CD4-positive, alpha-beta T cell treated with Interleukin-6 at 100 ng/mL for 8 hours (primary cell): Measurements from ENCODE around the gene TMEM184B.
A peak's percentile ranks its signal among the peaks of the same experiment; 100 is the strongest.
"Not testable (repeated sequence)": the region's sequence is repeated elsewhere in the genome, so short reads cannot be mapped to it uniquely, and the experiment has no call there.

Experiments
- DNase-seq: peaks from one replicate; pipeline ENCODE4 v3.0.0-alpha.2; 2020; ENCODE audit warnings: mixed read lengths, low spot score

Gene TMEM184B

DNA sequence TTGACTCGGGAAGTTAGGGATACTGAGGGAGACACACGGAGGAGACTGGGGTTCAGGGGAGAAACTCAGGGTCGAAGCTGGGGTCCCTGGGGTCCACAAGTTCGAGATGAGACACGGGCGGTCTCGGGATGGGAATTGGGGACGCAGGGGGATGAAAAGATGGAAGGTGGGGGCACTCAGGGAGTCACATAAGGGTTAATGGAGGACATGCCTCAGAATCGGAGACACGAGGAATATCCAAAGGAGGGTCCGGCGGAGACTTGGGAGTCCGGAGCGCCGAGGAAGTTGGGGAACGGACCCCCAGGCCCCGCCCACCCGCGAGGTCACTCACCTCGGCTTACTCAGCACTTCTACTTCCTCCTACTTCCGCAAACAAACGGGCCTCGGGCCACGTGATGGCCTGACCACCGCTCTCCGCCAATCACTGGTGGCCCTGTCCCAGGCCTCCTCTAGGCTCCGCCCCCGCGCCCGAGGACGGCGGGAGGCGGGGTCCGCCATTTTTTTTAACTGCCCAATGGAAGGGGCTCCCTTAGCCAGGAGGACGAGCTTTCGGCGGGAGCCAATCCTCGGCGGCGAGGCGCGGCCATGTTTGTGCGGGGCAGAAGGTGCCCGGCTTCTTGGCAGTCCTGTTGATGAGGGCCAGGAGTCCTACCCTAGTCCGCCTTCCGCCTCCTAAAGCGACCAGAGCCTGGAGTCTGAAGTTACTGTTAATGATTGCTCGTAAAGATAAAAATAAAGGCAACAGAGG lies 91.2 kb downstream of the TMEM184B start, which contains the start of gene PLA2G6:
Gene PLA2G6, minus strand, starts transcription at position 378 of the 748 bp plus-strand sequence. CDS start 12,404 bp downstream, outside the sequence.
- peak; percentile 97 for DNase-seq

DNA sequence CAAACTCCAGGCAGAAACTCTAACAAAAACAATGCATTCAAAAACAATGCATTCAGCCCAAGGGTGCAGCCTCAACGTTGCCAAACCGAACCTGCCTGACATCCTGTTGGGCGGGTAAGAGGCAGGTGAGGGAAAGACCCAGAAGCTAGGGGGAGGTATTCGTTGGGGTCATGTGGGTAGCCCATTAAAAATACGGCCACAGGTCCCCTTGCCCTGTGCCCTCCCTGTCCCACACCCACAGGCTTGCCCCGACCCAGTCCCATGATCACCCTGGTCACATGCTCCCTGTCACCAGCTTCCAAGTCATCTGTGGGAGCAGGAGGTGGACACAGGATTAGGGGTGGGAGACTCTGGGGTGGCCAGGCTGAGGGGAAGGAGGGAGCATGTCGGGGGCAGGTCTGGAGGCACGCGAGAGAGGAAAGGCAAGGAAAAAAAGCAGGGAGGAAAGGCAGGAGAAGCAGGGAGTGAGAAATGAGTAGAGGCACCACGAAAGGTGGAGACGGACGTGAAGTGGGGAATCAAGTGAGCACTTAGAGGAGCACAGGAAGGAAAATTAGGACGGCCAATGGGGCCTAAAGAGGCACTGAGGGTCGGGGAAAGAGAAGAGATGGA lies 91.9 kb downstream of the TMEM184B start:
- DNase-seq: peak; percentile 43

DNA sequence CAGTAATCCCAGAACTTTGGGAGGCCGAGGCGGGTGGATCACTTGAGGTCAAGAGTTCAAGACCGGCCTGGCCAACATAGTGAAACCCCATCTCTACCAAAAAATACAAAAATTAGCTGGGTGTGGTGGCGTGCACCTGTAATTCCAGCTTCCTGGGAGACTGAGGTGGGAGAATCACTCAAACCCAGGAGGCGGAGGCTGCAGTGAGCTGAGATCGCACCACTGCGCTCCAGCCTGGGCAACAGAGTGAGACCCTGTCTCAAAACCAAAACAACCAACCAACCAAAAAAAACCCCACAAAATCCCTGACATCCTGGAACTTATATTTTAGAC lies 94.2 kb downstream of the TMEM184B start:
- DNase-seq: not testable (repeated sequence)

DNA sequence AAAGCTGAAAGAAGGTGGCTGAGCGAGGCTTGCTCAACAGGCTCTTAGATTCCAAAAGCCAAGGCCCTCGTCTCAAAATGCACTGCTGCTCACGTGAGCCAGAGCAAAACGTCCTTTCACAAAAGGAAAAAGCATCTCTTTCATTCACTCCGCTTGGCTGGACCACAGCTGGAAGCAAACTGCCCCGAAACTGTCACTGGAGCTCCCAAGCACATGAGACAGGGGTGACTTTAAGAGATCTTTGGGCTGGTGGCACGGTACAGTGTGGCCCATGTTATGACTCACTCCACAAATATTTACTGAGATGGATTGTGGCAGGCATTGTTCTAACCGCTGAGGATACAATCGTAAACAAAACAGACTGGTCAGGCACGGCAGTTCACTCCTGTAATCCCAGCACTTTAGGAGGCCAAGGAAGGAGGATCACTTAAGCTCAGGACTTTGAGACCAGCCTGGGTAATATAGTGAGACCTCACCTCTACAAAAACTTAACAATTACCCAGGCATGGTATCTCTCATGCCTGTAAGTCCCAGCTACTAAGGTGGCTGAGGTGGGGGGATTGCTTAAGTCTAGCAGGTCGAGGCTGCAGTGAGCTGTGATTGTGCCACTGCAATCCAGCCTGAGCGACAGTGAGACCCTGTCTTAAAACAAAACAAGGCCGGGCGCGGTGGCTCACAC lies 94.7 kb downstream of the TMEM184B start:
- DNase-seq: no peak

DNA sequence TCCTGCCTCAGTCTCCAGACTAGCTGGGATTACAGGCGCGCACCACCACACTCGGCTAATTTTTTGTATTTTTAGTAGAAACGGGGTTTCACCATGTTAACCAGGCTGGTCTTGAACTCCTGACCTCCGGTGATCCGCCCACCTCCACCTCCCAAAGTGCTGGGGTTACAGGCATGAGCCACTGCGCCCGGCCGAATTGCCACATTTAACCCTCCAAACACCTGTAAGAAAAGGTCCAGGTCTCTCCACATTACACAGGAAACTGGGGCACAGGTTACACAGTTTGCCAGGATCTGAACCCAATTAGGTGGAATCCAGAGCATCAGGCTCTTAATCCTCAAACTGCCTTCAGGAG lies 95.3 kb downstream of the TMEM184B start:
- not testable (repeated sequence) for DNase-seq

DNA sequence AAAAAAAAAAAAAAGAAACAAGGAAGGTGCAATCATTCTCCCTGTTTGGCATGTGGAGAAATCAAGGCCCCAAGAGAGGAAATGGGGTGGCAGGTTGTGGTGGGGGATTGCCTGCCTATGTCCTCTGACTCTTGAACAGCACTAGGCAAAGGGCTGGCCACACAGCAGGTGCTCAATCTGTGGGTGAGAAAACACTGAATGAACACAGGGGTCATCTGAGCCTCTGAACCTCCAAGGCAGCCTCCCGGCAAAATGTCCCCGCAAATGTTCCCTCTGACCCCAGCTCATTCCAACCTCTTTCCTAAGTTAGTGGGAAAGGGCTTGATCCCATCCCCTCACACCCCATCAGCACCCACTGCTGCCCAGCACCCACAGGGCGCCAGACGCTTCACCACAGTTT lies 95.8 kb downstream of the TMEM184B start:
- no peak for DNase-seq

DNA sequence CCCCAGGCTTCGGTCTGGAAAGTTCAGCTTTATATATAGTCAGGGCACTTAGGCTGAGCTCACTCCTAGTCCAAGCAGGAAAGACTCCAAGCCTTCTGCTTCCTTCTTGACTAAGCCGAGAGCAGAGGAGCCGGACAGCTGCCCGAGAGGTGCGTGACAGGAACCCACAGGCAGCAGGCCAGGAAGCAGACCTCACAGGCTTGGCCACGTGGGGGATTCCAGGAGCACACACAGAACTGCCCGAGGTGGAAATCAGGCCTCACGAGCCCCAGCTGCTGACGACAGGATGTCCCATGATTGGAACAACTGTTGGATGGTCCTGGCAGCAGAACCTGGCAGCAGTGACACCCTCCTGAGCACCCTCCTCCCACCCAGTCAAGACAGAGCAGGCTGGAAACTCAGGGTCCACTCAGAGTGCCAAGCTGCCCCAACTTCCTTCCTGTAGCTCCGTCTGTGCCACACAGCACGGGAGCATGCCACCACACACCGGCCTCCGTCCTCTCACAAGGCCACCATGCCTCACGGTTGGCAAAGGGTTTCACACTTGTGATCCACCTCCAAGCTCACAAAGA lies 96.6 kb downstream of the TMEM184B start:
- DNase-seq: no peak

DNA sequence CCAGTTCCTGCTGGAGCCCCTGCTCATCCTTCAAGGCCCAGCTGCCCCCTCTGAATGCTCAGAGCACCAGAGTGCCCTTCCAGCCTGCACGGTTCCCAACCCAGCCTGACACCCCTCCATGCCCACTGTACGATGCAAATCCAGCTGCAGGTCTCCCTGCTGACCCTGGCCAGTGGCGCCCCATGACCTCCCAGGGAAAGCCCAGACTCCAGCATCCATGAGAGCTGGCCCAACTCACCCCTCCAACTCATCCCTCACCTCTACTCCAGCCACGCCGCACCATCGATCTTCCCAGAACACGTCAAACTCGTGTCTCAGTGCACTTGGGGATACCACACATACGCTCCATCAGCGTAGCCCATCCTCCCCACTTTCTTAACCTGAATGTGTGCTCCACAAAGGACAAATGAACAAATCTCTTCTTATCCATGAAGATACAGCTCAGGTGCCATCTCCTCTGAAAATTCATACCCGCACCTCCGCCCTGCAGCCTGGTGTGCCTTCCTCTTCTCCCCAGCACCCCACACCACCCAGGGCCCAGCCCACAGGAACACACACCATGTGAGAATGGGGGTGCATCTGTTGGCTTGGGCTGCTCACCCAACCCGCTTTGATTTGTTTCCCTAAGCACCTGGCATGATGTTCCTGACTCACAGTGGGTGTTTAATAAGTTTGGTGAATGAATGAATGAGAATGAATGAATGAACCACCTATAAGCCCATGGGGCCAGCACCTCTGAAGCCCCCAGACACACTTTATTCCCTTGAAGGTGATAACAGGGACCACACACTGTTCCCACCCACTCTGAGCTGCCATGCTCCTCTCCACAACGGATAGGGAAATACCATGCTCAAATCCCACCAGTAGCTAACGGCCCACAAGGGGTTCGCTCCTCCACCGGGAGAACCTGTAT lies 97.3 kb downstream of the TMEM184B start:
- no peak for DNase-seq

DNA sequence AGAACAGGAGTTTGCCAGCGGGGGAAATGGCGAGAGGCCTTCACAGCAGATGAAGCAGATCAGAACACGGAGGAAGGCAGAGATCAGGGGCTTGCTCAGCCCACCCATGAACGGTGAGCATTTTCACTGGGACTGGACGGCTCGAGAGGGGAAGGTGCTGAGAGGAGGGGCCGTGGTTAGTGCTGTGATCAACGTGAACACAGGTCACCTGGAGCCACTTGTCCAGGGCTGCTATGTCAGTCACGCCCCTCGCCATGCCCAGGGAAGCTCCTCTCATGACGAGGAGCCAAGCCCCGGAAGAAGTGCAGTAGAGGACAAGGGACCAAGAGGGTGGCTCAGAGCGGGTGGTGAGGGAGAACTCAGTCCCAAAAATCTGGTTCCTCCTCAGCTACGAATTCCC lies 98.2 kb downstream of the TMEM184B start:
- no peak for DNase-seq

DNA sequence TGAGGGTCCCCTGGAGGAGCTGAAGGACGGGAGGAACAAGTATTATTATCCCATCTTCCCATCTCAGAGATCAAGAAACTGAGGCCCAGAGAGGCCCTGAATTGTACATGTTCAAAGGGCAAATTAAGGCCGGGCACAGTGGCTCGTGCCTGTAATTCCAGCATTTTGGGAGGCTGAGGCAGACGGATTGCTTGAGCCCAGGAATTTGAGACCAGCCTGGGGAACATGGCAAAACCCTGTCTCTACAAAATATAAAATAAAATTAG lies 99.2 kb downstream of the TMEM184B start:
- no peak for DNase-seq

DNA sequence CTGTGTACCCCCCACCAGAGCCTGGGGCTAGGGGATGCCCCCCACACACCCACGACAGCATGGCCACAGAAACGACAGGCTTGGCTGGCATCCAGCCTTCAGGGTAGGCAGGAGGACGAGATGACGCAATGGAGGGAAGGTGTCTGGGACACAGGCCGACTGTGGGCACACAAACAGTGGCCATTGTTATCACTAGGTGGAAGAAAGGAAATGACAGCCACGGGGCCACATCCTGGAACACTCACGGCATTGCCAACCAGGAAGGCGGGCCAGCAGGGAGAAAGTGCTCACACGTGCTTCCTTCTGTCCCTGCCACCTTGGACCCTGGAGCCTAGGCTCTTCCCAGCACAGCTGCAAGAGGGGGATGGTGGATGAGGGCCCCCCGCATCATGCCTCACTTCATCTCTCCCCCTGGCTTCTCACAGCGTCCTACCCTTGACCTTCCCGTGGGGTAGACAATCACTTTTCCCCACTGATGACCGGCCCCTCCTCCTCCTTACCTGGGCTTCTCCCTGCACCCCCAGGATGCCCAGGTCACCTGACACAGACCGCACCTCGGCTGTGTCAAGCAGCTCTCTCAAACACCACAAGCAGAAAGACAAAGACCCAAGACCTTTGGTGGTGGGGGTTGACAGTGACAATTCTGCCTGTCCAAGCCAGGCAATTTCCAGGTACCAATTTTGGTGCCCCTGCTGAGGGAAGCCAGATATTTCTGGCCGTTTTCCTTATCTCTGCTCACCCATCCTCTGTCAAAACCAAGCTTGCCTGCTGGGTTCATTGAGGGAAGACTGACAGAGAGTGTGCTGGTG lies 99.8 kb downstream of the TMEM184B start:
- DNase-seq: no peak

DNA sequence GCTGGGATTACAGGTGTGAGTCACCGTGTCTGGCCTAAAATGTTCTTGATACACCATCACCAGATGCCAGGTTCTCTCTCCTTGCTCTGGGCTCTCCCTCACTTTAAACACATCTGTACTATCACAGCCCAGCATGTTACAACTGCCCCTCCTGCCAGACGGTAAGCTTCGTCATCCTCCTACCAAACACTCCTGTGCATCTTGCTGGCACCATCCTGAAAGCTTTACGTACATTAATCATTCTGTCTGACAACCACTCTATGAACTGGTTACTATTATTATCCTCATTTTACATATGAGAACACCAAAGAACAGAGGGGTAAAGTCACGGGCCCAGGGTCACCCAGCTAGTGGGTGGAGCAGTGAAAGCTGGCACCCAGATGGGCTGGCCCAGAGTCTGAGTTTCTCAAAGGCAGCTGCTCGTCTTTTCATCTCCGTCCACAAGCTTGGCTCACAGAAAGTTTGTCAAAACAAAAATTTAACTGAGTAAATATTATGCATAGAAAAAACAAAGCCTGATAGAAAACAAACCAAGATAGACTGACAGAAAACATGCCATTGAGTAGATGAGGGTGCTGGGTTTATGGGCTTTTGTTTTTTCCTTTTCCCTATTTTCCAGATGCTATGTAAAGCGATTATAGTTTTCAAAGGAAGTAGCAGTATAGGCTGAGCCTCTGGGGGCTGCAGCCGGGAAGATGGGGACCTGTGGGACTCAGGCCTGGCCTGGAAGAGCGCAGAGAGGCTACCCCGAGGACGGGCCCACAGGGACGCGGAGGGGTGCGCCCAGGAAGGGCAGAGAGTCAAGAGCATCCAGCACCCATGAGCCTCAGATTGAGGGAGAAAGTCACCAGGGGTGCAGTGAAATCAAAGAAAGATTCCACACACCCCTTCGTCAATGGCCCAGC lies 100.6 kb downstream of the TMEM184B start:
- no peak for DNase-seq

DNA sequence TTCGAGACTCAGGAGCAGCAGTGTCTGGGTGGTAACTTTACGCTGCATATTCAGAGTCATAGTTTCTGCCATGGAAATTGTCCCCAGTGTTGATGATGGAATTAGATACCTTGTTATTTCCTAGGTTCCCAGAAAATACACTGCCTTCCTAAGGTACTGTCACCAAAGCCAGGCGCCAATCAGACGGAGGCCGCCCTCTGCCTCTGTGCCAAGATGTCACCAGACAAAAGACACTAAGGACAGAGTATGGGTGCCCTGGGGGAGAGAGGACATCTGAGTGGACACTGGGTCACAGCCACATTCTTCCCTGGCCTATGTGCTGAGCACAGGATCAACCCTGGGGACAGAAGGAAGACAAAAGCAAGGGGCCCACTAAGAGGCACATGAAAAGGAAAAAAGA lies 102.3 kb downstream of the TMEM184B start:
- no peak for DNase-seq
